K562 (cell line): ENCODE results near the gene IGFALS. TPM values are rescaled to one million over a fixed set of nuclear protein-coding genes. Genes with fewer than 3 reads are reported as not detected.

Source experiments
- E2F1 ChIP-seq: sonication (generic); formaldehyde crosslinking; IDR thresholded peaks from 2 replicates; pipeline ENCODE4 v1.8.1; 2023; ENCODE audit warnings: mild to moderate bottlenecking, missing genetic modification reagents, moderate library complexity
- HDAC8 ChIP-seq: fragments of 450-650 bp; IDR thresholded peaks from 2 replicates; pipeline ENCODE4 v1.6.1; 2016; ENCODE audit warnings: mild to moderate bottlenecking, missing genetic modification characterization, moderate library complexity, missing compliant biosample characterization
- RBM39 ChIP-seq: fragments of 200-400 bp; formaldehyde crosslinking; optimal IDR thresholded peaks from 2 replicates; pipeline ENCODE3; 2018; ENCODE audit warnings: low read depth, low read length
- TCFL5 ChIP-seq: fragments of 250-450 bp; sonication (Bioruptor Pico); conservative IDR thresholded peaks from 2 replicates; pipeline ENCODE4 v1.6.1; 2021; ENCODE audit warnings: mild to moderate bottlenecking, moderate library complexity, matching md5 sums
- ZEB2 ChIP-seq: fragments of 450-650 bp; IDR thresholded peaks from 2 replicates; pipeline ENCODE4 v1.6.1; 2016
- ZNF274 ChIP-seq: IDR thresholded peaks from 2 replicates; pipeline ENCODE4 v1.6.1; 2011; ENCODE audit warnings: low read depth, mild to moderate bottlenecking, low read length, moderate library complexity, borderline replicate concordance
- ZNF609 ChIP-seq: sonication (generic); formaldehyde crosslinking; IDR thresholded peaks from 2 replicates; pipeline ENCODE4 v1.8.1; 2023; ENCODE audit warnings: missing genetic modification reagents, mild to moderate bottlenecking, borderline replicate concordance
- ZNF740 ChIP-seq, 3 experiments: fragments of 200-800 bp in 1 of 3; sonication (Bioruptor generic) in 1 of 3; sonication (generic) in 1 of 3; formaldehyde crosslinking in 1 of 3; IDR thresholded peaks; 2 replicates each; pipeline versions ENCODE4 v1.6.1 to v1.8.0; 2016 to 2022; ENCODE audit warnings: mild to moderate bottlenecking in 2 of 3, missing compliant biosample characterization in 2 of 3, missing genetic modification characterization in 2 of 3, missing genetic modification reagents in 1 of 3
- polyA plus RNA-seq, 8 experiments: library from polyadenylated mRNA; depleted of rRNA in 4 of 8; stranded (reverse) in 5 of 8; unstranded in 3 of 8; fragments of >200 nt; fragmentation: Nextera tagmentation in 2 of 8; fragmentation: Illumina TruSeq in 1 of 8; extraction: Ambion mirVana in 2 of 8; extraction: Trizol in 1 of 8; gene quantifications; 2 replicates each; pipeline versions ENCODE4 v1.2.1 to v1.2.3, GENCODE V29; 2011 to 2014; ENCODE audit warnings: inconsistent platforms in 1 of 8, missing spikeins in 1 of 8
- total RNA-seq, 7 experiments: library from RNA; depleted of rRNA in 6 of 7; stranded (reverse); fragments of >200 nt in 6 of 7; fragmentation: Illumina TruSeq in 2 of 7; extraction: Trizol in 2 of 7; gene quantifications; 2 replicates each; pipeline versions ENCODE4 v1.2.1 to v1.2.3, GENCODE V29; 2011 to 2021; ENCODE audit warnings: low replicate concordance in 1 of 7
- TF ChIP-seq, protein P1 (sequence below), 2 experiments: fragments of 450-650 bp in 1 of 2; sonication (generic) in 1 of 2; formaldehyde crosslinking in 1 of 2; IDR thresholded peaks; 2 replicates each; pipeline versions ENCODE4 v1.7.1 to v1.9.0; 2016 to 2022; ENCODE audit warnings: inconsistent platforms in 1 of 2, mild to moderate bottlenecking in 1 of 2, missing genetic modification reagents in 1 of 2

Gene IGFALS
- total and polyA plus RNA-seq, 9 of the 15 experiments (the other 6 are each of a cell fraction or from before 2014, with no cell fraction given), result not detected

- no peak for TF ChIP-seq E2F1
- no peak; the same call in 1 of the 2 replicates for TF ChIP-seq TCFL5 (CRISPR knock-in tag)
- no peak for TF ChIP-seq HDAC8 (tag)
- TF ChIP-seq ZNF274, result no peak; the same call in 1 of the 2 replicates
- TF ChIP-seq ZEB2, result peak; percentile 90
- TF ChIP-seq, protein P1, sequence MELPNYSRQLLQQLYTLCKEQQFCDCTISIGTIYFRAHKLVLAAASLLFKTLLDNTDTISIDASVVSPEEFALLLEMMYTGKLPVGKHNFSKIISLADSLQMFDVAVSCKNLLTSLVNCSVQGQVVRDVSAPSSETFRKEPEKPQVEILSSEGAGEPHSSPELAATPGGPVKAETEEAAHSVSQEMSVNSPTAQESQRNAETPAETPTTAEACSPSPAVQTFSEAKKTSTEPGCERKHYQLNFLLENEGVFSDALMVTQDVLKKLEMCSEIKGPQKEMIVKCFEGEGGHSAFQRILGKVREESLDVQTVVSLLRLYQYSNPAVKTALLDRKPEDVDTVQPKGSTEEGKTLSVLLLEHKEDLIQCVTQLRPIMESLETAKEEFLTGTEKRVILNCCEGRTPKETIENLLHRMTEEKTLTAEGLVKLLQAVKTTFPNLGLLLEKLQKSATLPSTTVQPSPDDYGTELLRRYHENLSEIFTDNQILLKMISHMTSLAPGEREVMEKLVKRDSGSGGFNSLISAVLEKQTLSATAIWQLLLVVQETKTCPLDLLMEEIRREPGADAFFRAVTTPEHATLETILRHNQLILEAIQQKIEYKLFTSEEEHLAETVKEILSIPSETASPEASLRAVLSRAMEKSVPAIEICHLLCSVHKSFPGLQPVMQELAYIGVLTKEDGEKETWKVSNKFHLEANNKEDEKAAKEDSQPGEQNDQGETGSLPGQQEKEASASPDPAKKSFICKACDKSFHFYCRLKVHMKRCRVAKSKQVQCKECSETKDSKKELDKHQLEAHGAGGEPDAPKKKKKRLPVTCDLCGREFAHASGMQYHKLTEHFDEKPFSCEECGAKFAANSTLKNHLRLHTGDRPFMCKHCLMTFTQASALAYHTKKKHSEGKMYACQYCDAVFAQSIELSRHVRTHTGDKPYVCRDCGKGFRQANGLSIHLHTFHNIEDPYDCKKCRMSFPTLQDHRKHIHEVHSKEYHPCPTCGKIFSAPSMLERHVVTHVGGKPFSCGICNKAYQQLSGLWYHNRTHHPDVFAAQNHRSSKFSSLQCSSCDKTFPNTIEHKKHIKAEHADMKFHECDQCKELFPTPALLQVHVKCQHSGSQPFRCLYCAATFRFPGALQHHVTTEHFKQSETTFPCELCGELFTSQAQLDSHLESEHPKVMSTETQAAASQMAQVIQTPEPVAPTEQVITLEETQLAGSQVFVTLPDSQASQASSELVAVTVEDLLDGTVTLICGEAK (IDR thresholded peaks at IDR 0.05), result no peak
- TF ChIP-seq, protein P1 (CRISPR knock-in tag; IDR thresholded peaks at IDR 0.05), result no peak
- TF ChIP-seq ZNF609 (CRISPR knock-in tag), result peak; percentile 98
- TF ChIP-seq RBM39, result no peak
- TF ChIP-seq ZNF740 (CRISPR knock-in tag; IDR thresholded peaks at IDR 0.05), result no peak
- TF ChIP-seq ZNF740 (tag; IDR thresholded peaks at IDR 0.05), result no peak
These were observed 39.4 kb upstream of the IGFALS start (continued) for GRCh38 chr16:1832838-1833454.
